SK-N-SH (cell line): Measurements from ENCODE around the gene ZNF239. TPM values are rescaled to one million over a fixed set of nuclear protein-coding genes. Genes with fewer than 3 reads are reported as not detected.

Experiments used
- CTCF ChIA-PET: fragments of 300-600, 350-600 bp; formaldehyde crosslinking; extraction: SDS; loops from one replicate; lab custom pipeline; 2021; lab: Yijun Ruan, JAX
- POLR2A ChIA-PET: fragments of 350-600 bp; sonication (Branson Sonifier 250); formaldehyde crosslinking; extraction: SDS; loops from one replicate; lab custom pipeline; 2020; ENCODE audit warnings: antibody characterized with exemption, inconsistent platforms; lab: Yijun Ruan, JAX
- DNase-seq: peaks from one replicate; pipeline ENCODE4 v3.0.0; 2012
- H2AFZ ChIP-seq: fragments of 200-600 bp; sonication (generic); 2 replicates; pipeline ENCODE4 v1.8.1; 2016; ENCODE audit warnings: antibody characterized with exemption, mild to moderate bottlenecking, low read depth
- H3F3A ChIP-seq: fragments of 200-600 bp; sonication (generic); replicated peaks from 2 replicates; pipeline ENCODE3; 2016; ENCODE audit warnings: antibody characterized with exemption, mild to moderate bottlenecking; ENCODE audit not compliant: insufficient read depth
- H3K27ac ChIP-seq, 2 experiments: fragments of 200-500 bp in 1 of 2; fragments of 200-600 bp in 1 of 2; sonication (Bioruptor generic) in 1 of 2; sonication (generic), shearing (Covaris generic) in 1 of 2; 2 replicates each; pipeline versions ENCODE4 v1.5.1 to v1.6.1; 2014 to 2016; ENCODE audit warnings: low read depth in 2 of 2, inconsistent platforms in 1 of 2, low read length in 1 of 2, mild to moderate bottlenecking in 1 of 2, mixed read lengths in 1 of 2
- H3K27me3 ChIP-seq: fragments of 200-600 bp; sonication (generic), shearing (Covaris generic); 2 replicates; pipeline ENCODE4 v1.6.1; 2016; ENCODE audit warnings: mixed run types; ENCODE audit not compliant: insufficient read depth
- H3K36me3 ChIP-seq, 2 experiments: fragments of 200-500 bp in 1 of 2; fragments of 200-600 bp in 1 of 2; sonication (Bioruptor generic) in 1 of 2; sonication (generic) in 1 of 2; replicated peaks in 1 of 2; 2 replicates each; pipeline versions ENCODE3 to v1.5.1; 2014 to 2016; ENCODE audit warnings: low read length in 1 of 2, mild to moderate bottlenecking in 1 of 2; ENCODE audit not compliant: insufficient read depth in 2 of 2, control insufficient read depth in 1 of 2
- H3K4me1 ChIP-seq, 2 experiments: fragments of 200-500 bp in 1 of 2; fragments of 200-600 bp in 1 of 2; sonication (Bioruptor generic) in 1 of 2; sonication (generic), shearing (Covaris generic) in 1 of 2; 2 replicates each; pipeline versions ENCODE4 v1.5.1 to v1.6.1; 2014 to 2016; ENCODE audit warnings: low read depth in 1 of 2, low read length in 1 of 2, mixed run types in 1 of 2; ENCODE audit not compliant: insufficient read depth in 2 of 2, control insufficient read depth in 1 of 2
- H3K4me2 ChIP-seq: fragments of 200-600 bp; sonication (generic), shearing (Covaris generic); 2 replicates; pipeline ENCODE4 v1.6.1; 2017; ENCODE audit warnings: mixed run types
- H3K4me3 ChIP-seq, 2 experiments: fragments of 200-500 bp in 1 of 2; fragments of 200-600 bp in 1 of 2; sonication (Bioruptor generic) in 1 of 2; sonication (generic), shearing (Covaris generic) in 1 of 2; 2 replicates each; pipeline versions ENCODE4 v1.5.1 to v1.8.1; 2014 to 2016; ENCODE audit warnings: low read depth in 2 of 2, inconsistent platforms in 1 of 2, low read length in 1 of 2, mild to moderate bottlenecking in 1 of 2, mixed read lengths in 1 of 2, moderate library complexity in 1 of 2
- H3K79me2 ChIP-seq: fragments of 200-600 bp; sonication (generic); 2 replicates; pipeline ENCODE4 v1.8.1; 2017; ENCODE audit warnings: mild to moderate bottlenecking; ENCODE audit not compliant: insufficient read depth
- H3K9ac ChIP-seq: fragments of 200-600 bp; sonication (generic); 2 replicates; pipeline ENCODE4 v1.6.1; 2017; ENCODE audit warnings: mixed run types
- H3K9me2 ChIP-seq: fragments of 200-600 bp; sonication (generic); 2 replicates; pipeline ENCODE4 v1.6.1; 2017; ENCODE audit warnings: mixed run types
- H3K9me3 ChIP-seq: fragments of 200-600 bp; sonication (generic); 2 replicates; pipeline ENCODE4 v1.6.1; 2017; ENCODE audit warnings: mixed run types, mild to moderate bottlenecking, moderate library complexity
- H4K20me1 ChIP-seq: fragments of 200-600 bp; sonication (generic); 2 replicates; pipeline ENCODE4 v1.6.1; 2017; ENCODE audit warnings: mild to moderate bottlenecking, mixed run types; ENCODE audit not compliant: insufficient read depth
- ELF1 ChIP-seq: IDR thresholded peaks from 2 replicates; pipeline ENCODE4 v1.4.0; 2012
- FOXJ3 ChIP-seq: sonication (generic); formaldehyde crosslinking; IDR thresholded peaks from 2 replicates; pipeline ENCODE4 v1.5.1; 2020; ENCODE audit warnings: mild to moderate bottlenecking, missing genetic modification reagents
- GABPA ChIP-seq: IDR thresholded peaks from 2 replicates; pipeline ENCODE4 v1.4.0; 2012; ENCODE audit warnings: low read depth, mild to moderate bottlenecking
- MEF2A ChIP-seq: IDR thresholded peaks from 2 replicates; pipeline ENCODE4 v1.4.0; 2012; ENCODE audit warnings: low read depth, borderline replicate concordance
- RFX5 ChIP-seq: IDR thresholded peaks from 2 replicates; pipeline ENCODE4 v1.6.1; 2012; ENCODE audit warnings: mild to moderate bottlenecking, improper control_type of control experiment, low read length
- TAF1 ChIP-seq: IDR thresholded peaks from 2 replicates; pipeline ENCODE4 v1.6.1; 2012; ENCODE audit warnings: low read depth, mild to moderate bottlenecking, low read length, moderate library complexity, borderline replicate concordance
- TEAD4 ChIP-seq: IDR thresholded peaks from 2 replicates; pipeline ENCODE4 v1.4.0; 2012; ENCODE audit warnings: mild to moderate bottlenecking, borderline replicate concordance; ENCODE audit not compliant: insufficient read depth
- YY1 ChIP-seq: IDR thresholded peaks from 2 replicates; pipeline ENCODE4 v1.4.0; 2012; ENCODE audit warnings: low read depth, mild to moderate bottlenecking
- WGBS: methylation state at CpG from one replicate; pipeline ENCODE4 v1.1.6; 2017; ENCODE audit warnings: low lambda C conversion rate; 5-methylcytosine and 5-hydroxymethylcytosine counted together
- polyA plus RNA-seq, 3 experiments: library from polyadenylated mRNA; depleted of rRNA; stranded (reverse); fragments of >200 nt; gene quantifications; 2 replicates each; pipeline ENCODE4 v1.2.3, GENCODE V29; 2012
- TF ChIP-seq, protein P1 (sequence below): fragments of 200-600 bp; sonication (generic); IDR thresholded peaks from 2 replicates; pipeline ENCODE4 v1.6.1; 2017; ENCODE audit warnings: antibody characterized with exemption, mild to moderate bottlenecking, moderate library complexity
- TF ChIP-seq, protein P2 (sequence below): IDR thresholded peaks from 2 replicates; pipeline ENCODE4 v1.6.1; 2012; ENCODE audit warnings: mild to moderate bottlenecking, low read depth, low read length, moderate library complexity
- TF ChIP-seq, protein P3 (sequence below): IDR thresholded peaks from 2 replicates; pipeline ENCODE4 v1.4.0; 2012; ENCODE audit warnings: low read depth
- TF ChIP-seq, protein P4 (sequence below): fragments of 150-350 bp; IDR thresholded peaks from 2 replicates; pipeline ENCODE4 v1.6.1; 2017; ENCODE audit warnings: antibody characterized with exemption, low read length, low read depth, borderline replicate concordance

ZNF239 gene
- polyA plus RNA-seq, 1 of the 3 experiments (the other 2 are of a cell fraction) = 11.4 TPM

DNA sequence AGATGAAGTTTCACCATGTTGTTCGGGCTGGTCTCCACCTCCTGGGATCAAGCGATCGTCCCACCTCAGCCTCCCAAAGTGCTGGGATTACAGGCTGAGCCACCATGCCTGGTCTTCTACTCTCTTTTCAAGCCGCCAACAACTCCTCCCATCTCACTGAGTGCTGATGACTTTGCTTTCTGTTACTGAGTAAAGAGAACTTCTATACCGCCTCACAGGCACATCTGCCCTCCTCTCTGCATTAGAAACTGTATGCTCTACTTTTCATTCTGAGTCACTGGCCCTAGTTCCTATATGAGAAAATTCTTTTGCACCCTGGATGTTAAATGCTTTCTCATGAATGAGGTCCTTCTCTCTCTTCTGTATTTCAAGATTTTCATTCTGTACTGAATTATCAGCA, 2.2 kb upstream of the ZNF239 start:
- CTCF ChIA-PET = no interaction called here
- no peak for TF ChIP-seq RFX5
- TF ChIP-seq ELF1 = no peak
- no peak for TF ChIP-seq MEF2A
- TF ChIP-seq, protein P1, sequence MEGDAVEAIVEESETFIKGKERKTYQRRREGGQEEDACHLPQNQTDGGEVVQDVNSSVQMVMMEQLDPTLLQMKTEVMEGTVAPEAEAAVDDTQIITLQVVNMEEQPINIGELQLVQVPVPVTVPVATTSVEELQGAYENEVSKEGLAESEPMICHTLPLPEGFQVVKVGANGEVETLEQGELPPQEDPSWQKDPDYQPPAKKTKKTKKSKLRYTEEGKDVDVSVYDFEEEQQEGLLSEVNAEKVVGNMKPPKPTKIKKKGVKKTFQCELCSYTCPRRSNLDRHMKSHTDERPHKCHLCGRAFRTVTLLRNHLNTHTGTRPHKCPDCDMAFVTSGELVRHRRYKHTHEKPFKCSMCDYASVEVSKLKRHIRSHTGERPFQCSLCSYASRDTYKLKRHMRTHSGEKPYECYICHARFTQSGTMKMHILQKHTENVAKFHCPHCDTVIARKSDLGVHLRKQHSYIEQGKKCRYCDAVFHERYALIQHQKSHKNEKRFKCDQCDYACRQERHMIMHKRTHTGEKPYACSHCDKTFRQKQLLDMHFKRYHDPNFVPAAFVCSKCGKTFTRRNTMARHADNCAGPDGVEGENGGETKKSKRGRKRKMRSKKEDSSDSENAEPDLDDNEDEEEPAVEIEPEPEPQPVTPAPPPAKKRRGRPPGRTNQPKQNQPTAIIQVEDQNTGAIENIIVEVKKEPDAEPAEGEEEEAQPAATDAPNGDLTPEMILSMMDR = no peak
- TF ChIP-seq, protein P2, sequence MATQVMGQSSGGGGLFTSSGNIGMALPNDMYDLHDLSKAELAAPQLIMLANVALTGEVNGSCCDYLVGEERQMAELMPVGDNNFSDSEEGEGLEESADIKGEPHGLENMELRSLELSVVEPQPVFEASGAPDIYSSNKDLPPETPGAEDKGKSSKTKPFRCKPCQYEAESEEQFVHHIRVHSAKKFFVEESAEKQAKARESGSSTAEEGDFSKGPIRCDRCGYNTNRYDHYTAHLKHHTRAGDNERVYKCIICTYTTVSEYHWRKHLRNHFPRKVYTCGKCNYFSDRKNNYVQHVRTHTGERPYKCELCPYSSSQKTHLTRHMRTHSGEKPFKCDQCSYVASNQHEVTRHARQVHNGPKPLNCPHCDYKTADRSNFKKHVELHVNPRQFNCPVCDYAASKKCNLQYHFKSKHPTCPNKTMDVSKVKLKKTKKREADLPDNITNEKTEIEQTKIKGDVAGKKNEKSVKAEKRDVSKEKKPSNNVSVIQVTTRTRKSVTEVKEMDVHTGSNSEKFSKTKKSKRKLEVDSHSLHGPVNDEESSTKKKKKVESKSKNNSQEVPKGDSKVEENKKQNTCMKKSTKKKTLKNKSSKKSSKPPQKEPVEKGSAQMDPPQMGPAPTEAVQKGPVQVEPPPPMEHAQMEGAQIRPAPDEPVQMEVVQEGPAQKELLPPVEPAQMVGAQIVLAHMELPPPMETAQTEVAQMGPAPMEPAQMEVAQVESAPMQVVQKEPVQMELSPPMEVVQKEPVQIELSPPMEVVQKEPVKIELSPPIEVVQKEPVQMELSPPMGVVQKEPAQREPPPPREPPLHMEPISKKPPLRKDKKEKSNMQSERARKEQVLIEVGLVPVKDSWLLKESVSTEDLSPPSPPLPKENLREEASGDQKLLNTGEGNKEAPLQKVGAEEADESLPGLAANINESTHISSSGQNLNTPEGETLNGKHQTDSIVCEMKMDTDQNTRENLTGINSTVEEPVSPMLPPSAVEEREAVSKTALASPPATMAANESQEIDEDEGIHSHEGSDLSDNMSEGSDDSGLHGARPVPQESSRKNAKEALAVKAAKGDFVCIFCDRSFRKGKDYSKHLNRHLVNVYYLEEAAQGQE = no peak
- TF ChIP-seq, protein P3, sequence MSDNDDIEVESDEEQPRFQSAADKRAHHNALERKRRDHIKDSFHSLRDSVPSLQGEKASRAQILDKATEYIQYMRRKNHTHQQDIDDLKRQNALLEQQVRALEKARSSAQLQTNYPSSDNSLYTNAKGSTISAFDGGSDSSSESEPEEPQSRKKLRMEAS = no peak
- no peak for TF ChIP-seq FOXJ3 (CRISPR knock-in tag)
- no peak for TF ChIP-seq YY1
- TF ChIP-seq, protein P4, sequence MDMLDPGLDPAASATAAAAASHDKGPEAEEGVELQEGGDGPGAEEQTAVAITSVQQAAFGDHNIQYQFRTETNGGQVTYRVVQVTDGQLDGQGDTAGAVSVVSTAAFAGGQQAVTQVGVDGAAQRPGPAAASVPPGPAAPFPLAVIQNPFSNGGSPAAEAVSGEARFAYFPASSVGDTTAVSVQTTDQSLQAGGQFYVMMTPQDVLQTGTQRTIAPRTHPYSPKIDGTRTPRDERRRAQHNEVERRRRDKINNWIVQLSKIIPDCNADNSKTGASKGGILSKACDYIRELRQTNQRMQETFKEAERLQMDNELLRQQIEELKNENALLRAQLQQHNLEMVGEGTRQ = no peak
- TF ChIP-seq GABPA = no peak
- TF ChIP-seq TEAD4 = no peak
- no peak for TF ChIP-seq TAF1
- Histone ChIP-seq H2AFZ (no peak overlapping the region), H3K4me1 (peaks cover 0 to 7% of the 10 kb centered on the region in 2 experiments; a peak in 2 of 4 replicates), H3F3A (no peaks in the 10 kb centered on the region), H3K4me2 (no peak overlapping the region), H3K9ac (no peak overlapping the region), H3K9me2 (no peaks in the 10 kb centered on the region), H3K27me3 (no peaks in the 10 kb centered on the region; the same call in 1 of the 2 replicates), H3K27ac (no peak overlapping the region), H3K36me3 (peaks cover 5% of the 10 kb centered on the region in 2 experiments), H3K9me3 (no peaks in the 10 kb centered on the region), H3K4me3 (no peak overlapping the region), H4K20me1 (no peaks in the 10 kb centered on the region), H3K79me2 (no peaks in the 10 kb centered on the region)
- DNase-seq = no peak
- POLR2A ChIA-PET = no interaction called here
- WGBS = 87% methylated on average over 5 of the region's 5 CpGs
